IMR-90 (cell line): ENCODE data around the gene CACYBP. TPM values are rescaled to one million over a fixed set of nuclear protein-coding genes. Genes with fewer than 3 reads are reported as not detected.

Experiments
- ATAC-seq: fragments of 200-7000 bp; cut with Tn5 transposase; 2 replicates; pipeline ENCODE4 v1.9.1; 2020; ENCODE audit warnings: low read depth, mild to moderate bottlenecking, moderate library complexity
- BruUV-seq: library from RNA; stranded (reverse); fragments of 400-500 nt; replicated peaks from 2 replicates; lab custom pipeline; 2021; lab: Mats Ljungman, UMichigan
- CTCF ChIA-PET: fragments of 300-600 bp; formaldehyde crosslinking; extraction: SDS; loops from one replicate; lab custom pipeline; 2021; ENCODE audit warnings: antibody characterized with exemption; lab: Yijun Ruan, JAX
- POLR2A ChIA-PET: fragments of 300-600 bp; sonication (Branson Sonifier 250); formaldehyde crosslinking; loops from one replicate; lab custom pipeline; 2022; ENCODE audit warnings: antibody characterized with exemption; ENCODE audit not compliant: unreplicated experiment; lab: Charles Lee
- DNase-seq: peaks from one replicate; pipeline ENCODE4 v3.0.0; 2013
- H2AFZ ChIP-seq: replicated peaks from 2 replicates; pipeline ENCODE3; 2013; ENCODE audit warnings: low read length, mild to moderate bottlenecking; ENCODE audit not compliant: poor library complexity
- H2AK5ac ChIP-seq: 2 replicates; pipeline ENCODE4 v1.6.1; 2013; ENCODE audit warnings: low read depth, low read length, inconsistent platforms
- H2AK9ac ChIP-seq: replicated peaks from 2 replicates; pipeline ENCODE3; 2013; ENCODE audit warnings: mild to moderate bottlenecking, low read depth, low read length, moderate library complexity; ENCODE audit not compliant: poor library complexity
- H2BK120ac ChIP-seq: 2 replicates; pipeline ENCODE4 v1.6.1; 2013; ENCODE audit warnings: low read depth, low read length, inconsistent platforms
- H2BK15ac ChIP-seq: 3 replicates; pipeline ENCODE4 v1.6.1; 2013; ENCODE audit warnings: low read depth, low read length, inconsistent platforms
- H2BK20ac ChIP-seq: 2 replicates; pipeline ENCODE4 v1.6.1; 2013; ENCODE audit warnings: low read depth, mild to moderate bottlenecking, inconsistent platforms, low read length, moderate library complexity
- H2BK5ac ChIP-seq: 2 replicates; pipeline ENCODE4 v1.6.1; 2013; ENCODE audit warnings: mild to moderate bottlenecking, low read depth, low read length, inconsistent platforms; ENCODE audit not compliant: poor library complexity, severe bottlenecking
- H3K14ac ChIP-seq: replicated peaks from 2 replicates; pipeline ENCODE4 v1.6.1; 2013; ENCODE audit warnings: low read depth, low read length, inconsistent platforms
- H3K18ac ChIP-seq: 2 replicates; pipeline ENCODE4 v1.6.1; 2013; ENCODE audit warnings: low read depth, low read length, control low read depth
- H3K23ac ChIP-seq: 2 replicates; pipeline ENCODE4 v1.6.1; 2013; ENCODE audit warnings: low read depth, low read length, inconsistent platforms
- H3K27ac ChIP-seq: 2 replicates; pipeline ENCODE4 v1.5.1; 2013; ENCODE audit warnings: mild to moderate bottlenecking, control low read depth, low read length; ENCODE audit not compliant: insufficient read depth
- H3K27me3 ChIP-seq: 2 replicates; pipeline ENCODE4 v1.6.1; 2013; ENCODE audit warnings: low read length; ENCODE audit not compliant: control insufficient read depth, insufficient read depth
- H3K36me3 ChIP-seq: 2 replicates; pipeline ENCODE4 v1.6.1; 2013; ENCODE audit warnings: low read length, mixed read lengths; ENCODE audit not compliant: control insufficient read depth, insufficient read depth
- H3K4ac ChIP-seq: 2 replicates; pipeline ENCODE4 v1.6.1; 2013; ENCODE audit warnings: low read depth, low read length, inconsistent platforms
- H3K4me1 ChIP-seq: 2 replicates; pipeline ENCODE4 v1.6.1; 2013; ENCODE audit warnings: low read length, mixed read lengths; ENCODE audit not compliant: control insufficient read depth, insufficient read depth
- H3K4me2 ChIP-seq: 2 replicates; pipeline ENCODE4 v1.6.1; 2013; ENCODE audit warnings: low read depth, mild to moderate bottlenecking, control low read depth, low read length, moderate library complexity
- H3K4me3 ChIP-seq: 2 replicates; pipeline ENCODE4 v1.5.1; 2013; ENCODE audit warnings: low read depth, mild to moderate bottlenecking, control low read depth, low read length, moderate library complexity; ENCODE audit not compliant: insufficient read depth
- H3K56ac ChIP-seq: 2 replicates; pipeline ENCODE4 v1.6.1; 2013; ENCODE audit warnings: low read length, inconsistent platforms; ENCODE audit not compliant: insufficient read depth; ENCODE audit errors: extremely low read depth
- H3K79me1 ChIP-seq, 2 experiments: 2 replicates each; pipeline ENCODE4 v1.6.1; 2013; ENCODE audit warnings: low read length in 2 of 2, inconsistent platforms in 1 of 2, low read depth in 1 of 2
- H3K9ac ChIP-seq: 2 replicates; pipeline ENCODE4 v1.6.1; 2013; ENCODE audit warnings: low read depth, low read length, control low read depth
- H3K9me1 ChIP-seq: 2 replicates; pipeline ENCODE4 v1.6.1; 2013; ENCODE audit warnings: low read length, inconsistent platforms; ENCODE audit not compliant: insufficient read depth
- H3K9me3 ChIP-seq: 2 replicates; pipeline ENCODE4 v1.6.1; 2013; ENCODE audit warnings: low read length; ENCODE audit not compliant: control insufficient read depth, insufficient read depth
- H4K20me1 ChIP-seq: 2 replicates; pipeline ENCODE4 v1.6.1; 2013; ENCODE audit warnings: low read length, inconsistent platforms; ENCODE audit not compliant: insufficient read depth
- H4K5ac ChIP-seq: 2 replicates; pipeline ENCODE4 v1.6.1; 2013; ENCODE audit warnings: mild to moderate bottlenecking, low read depth, low read length, control low read depth
- H4K8ac ChIP-seq, 2 experiments: 2 replicates each; pipeline ENCODE4 v1.6.1; 2013; ENCODE audit warnings: low read depth in 2 of 2, low read length in 2 of 2, control low read depth in 1 of 2, inconsistent platforms in 1 of 2
- H4K91ac ChIP-seq: 2 replicates; pipeline ENCODE4 v1.6.1; 2013; ENCODE audit warnings: low read depth, low read length, inconsistent platforms; ENCODE audit not compliant: insufficient read depth
- FOS ChIP-seq: fragments of 150-350 bp; IDR thresholded peaks from 2 replicates; pipeline ENCODE4 v1.6.1; 2016; ENCODE audit warnings: low read depth, low read length
- MAFK ChIP-seq: IDR thresholded peaks from 2 replicates; pipeline ENCODE4 v1.6.1; 2012; ENCODE audit warnings: low read depth, low read length, improper control_type of control experiment
- MAZ ChIP-seq: IDR thresholded peaks from 2 replicates; pipeline ENCODE4 v1.6.1; 2012; ENCODE audit warnings: low read depth, mild to moderate bottlenecking, low read length, improper control_type of control experiment, moderate library complexity, borderline replicate concordance
- RAD21 ChIP-seq: IDR thresholded peaks from 2 replicates; pipeline ENCODE4 v1.6.1; 2012; ENCODE audit warnings: low read length, improper control_type of control experiment
- SMC3 ChIP-seq: fragments of 150-350 bp; IDR thresholded peaks from 2 replicates; pipeline ENCODE4 v1.6.1; 2016; ENCODE audit warnings: low read depth, mild to moderate bottlenecking, antibody characterized with exemption, low read length, moderate library complexity
- WGBS, 2 experiments: methylation state at CpG; one replicate each; pipeline versions ENCODE4 v1.1.5 to v1.1.7; 2013; ENCODE audit warnings: missing lambda C conversion rate in 2 of 2; ENCODE audit not compliant: insufficient read length in 1 of 2; ENCODE audit errors: extremely low coverage in 2 of 2; 5-methylcytosine and 5-hydroxymethylcytosine counted together
- dilution Hi-C: fragments of 300-500 bp; cut with HindIII; formaldehyde crosslinking; loops from one replicate; pipeline ENCODE4 v1.14.3; 2018; ENCODE audit warnings: low sequenced_read_pairs; ENCODE audit not compliant: unreplicated experiment
- in situ Hi-C: fragments of 300-500 bp; cut with MboI; formaldehyde crosslinking; loops from 3 replicates; pipeline ENCODE4 v1.14.3; 2019; ENCODE audit warnings: low sequenced_read_pairs, inconsistent platforms, mixed read lengths
- intact Hi-C: fragments of 100-400 bp; cut with micrococcal nuclease; formaldehyde crosslinking; loops from 2 replicates; pipeline ENCODE4 v1.10.0; 2022
- polyA plus RNA-seq, 3 experiments: library from polyadenylated mRNA; depleted of rRNA; stranded (reverse); fragments of >200 nt; gene quantifications; 2 replicates each; pipeline ENCODE4 v1.2.3, GENCODE V29; 2012; ENCODE audit warnings: low replicate concordance in 1 of 3
- total RNA-seq: library from RNA; depleted of rRNA; stranded (reverse); fragments of >200 nt; gene quantifications from 2 replicates; pipeline ENCODE4 v1.2.3, GENCODE V29; 2012
- TF ChIP-seq, protein P1 (sequence below): conservative IDR thresholded peaks from 2 replicates; pipeline ENCODE4 v1.5.1; 2012; ENCODE audit warnings: mild to moderate bottlenecking, low read depth, low read length, improper control_type of control experiment

Gene CACYBP
- total and polyA plus RNA-seq, 2 of the 4 experiments (the other 2 are of a cell fraction): 61.8 to 62.8 TPM

DNA sequence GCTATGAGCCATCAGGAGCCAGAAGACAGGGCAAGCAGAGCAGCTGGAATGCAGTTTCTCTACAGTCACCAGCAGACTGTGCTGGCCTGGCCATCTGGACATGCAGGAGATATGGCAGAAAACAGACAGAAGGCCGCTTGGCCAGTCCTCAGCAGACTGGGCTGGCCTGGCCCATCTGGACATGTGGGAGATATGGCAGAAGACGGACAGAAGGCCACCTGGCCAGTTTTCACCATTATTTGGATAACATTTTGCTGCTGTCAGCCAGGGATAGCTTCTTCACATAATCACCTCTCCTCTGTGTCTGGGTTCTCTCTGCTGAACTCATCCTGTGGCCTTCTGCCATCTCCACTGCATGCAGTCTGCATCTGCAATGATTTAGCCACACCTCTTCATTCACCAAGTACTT, 25.0 kb upstream of the CACYBP start:
- H3K27ac ChIP-seq: no peak overlapping the region
- H2BK20ac ChIP-seq: no peak overlapping the region
- H3K4me2 ChIP-seq: no peak overlapping the region
- no peak overlapping the region for H3K4me3 ChIP-seq
- no peaks in the 10 kb centered on the region for H4K20me1 ChIP-seq
- H2BK15ac ChIP-seq: no peak overlapping the region
- H2BK5ac ChIP-seq: no peak overlapping the region
- H3K79me1 ChIP-seq: no peaks in the 10 kb centered on the region
- no TSS peak for BruUV-seq
- H3K9me1 ChIP-seq: no peaks in the 10 kb centered on the region
- POLR2A ChIA-PET: no interaction called here
- H3K23ac ChIP-seq: no peak overlapping the region
- H4K5ac ChIP-seq: no peak overlapping the region
- intact Hi-C loops (no loop called here), dilution Hi-C loops (no loop called here), in situ Hi-C loops (loop anchor here (25.0 kb wide), 1 partner anchor 712 kb away; no protein-coding TSS in a partner anchor)
- H3K4ac ChIP-seq: no peak overlapping the region
- no peak overlapping the region for H3K56ac ChIP-seq
- H3K18ac ChIP-seq: no peak overlapping the region
- H3K9me3 ChIP-seq: no peaks in the 10 kb centered on the region
- H3K27me3 ChIP-seq: no peaks in the 10 kb centered on the region; the same call in 1 of the 2 replicates
- no CpG with 5 or more reads among the region's 2 CpGs for WGBS, 2 experiments
- CTCF ChIA-PET: no interaction called here
- H2AFZ ChIP-seq: no peak overlapping the region
- no peak overlapping the region for H3K9ac ChIP-seq
- peaks cover 2% of the 10 kb centered on the region; the same call in 1 of the 2 replicates for H3K4me1 ChIP-seq
- no peak overlapping the region for H4K91ac ChIP-seq
- no peak overlapping the region for H4K8ac ChIP-seq
- H2AK5ac ChIP-seq: no peak overlapping the region
- H2AK9ac ChIP-seq: no peak overlapping the region
- ATAC-seq (no peak), DNase-seq (no peak)
- no peak overlapping the region for H3K14ac ChIP-seq
- no peaks in the 10 kb centered on the region for H3K36me3 ChIP-seq
- H2BK120ac ChIP-seq: no peak overlapping the region
- TF ChIP-seq MAZ (no peak), RAD21 (no peak), SMC3 (no peak), FOS (no peak), MAFK (no peak)
- TF ChIP-seq, protein P1, sequence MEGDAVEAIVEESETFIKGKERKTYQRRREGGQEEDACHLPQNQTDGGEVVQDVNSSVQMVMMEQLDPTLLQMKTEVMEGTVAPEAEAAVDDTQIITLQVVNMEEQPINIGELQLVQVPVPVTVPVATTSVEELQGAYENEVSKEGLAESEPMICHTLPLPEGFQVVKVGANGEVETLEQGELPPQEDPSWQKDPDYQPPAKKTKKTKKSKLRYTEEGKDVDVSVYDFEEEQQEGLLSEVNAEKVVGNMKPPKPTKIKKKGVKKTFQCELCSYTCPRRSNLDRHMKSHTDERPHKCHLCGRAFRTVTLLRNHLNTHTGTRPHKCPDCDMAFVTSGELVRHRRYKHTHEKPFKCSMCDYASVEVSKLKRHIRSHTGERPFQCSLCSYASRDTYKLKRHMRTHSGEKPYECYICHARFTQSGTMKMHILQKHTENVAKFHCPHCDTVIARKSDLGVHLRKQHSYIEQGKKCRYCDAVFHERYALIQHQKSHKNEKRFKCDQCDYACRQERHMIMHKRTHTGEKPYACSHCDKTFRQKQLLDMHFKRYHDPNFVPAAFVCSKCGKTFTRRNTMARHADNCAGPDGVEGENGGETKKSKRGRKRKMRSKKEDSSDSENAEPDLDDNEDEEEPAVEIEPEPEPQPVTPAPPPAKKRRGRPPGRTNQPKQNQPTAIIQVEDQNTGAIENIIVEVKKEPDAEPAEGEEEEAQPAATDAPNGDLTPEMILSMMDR: no peak
